IMR-90 (cell line): ENCODE results near the gene NOP9. TPM values are rescaled to one million over a fixed set of nuclear protein-coding genes. Genes with fewer than 3 reads are reported as not detected.

Source experiments
- ATAC-seq: fragments of 200-7000 bp; cut with Tn5 transposase; 2 replicates; pipeline ENCODE4 v1.9.1; 2020; ENCODE audit warnings: low read depth, mild to moderate bottlenecking, moderate library complexity
- BruUV-seq: library from RNA; stranded (reverse); fragments of 400-500 nt; replicated peaks from 2 replicates; lab custom pipeline; 2021; lab: Mats Ljungman, UMichigan
- CTCF ChIA-PET: fragments of 300-600 bp; formaldehyde crosslinking; extraction: SDS; loops from one replicate; lab custom pipeline; 2021; ENCODE audit warnings: antibody characterized with exemption; lab: Yijun Ruan, JAX
- POLR2A ChIA-PET: fragments of 300-600 bp; sonication (Branson Sonifier 250); formaldehyde crosslinking; loops from one replicate; lab custom pipeline; 2022; ENCODE audit warnings: antibody characterized with exemption; ENCODE audit not compliant: unreplicated experiment; lab: Charles Lee
- DNase-seq: peaks from one replicate; pipeline ENCODE4 v3.0.0; 2013
- H2AFZ ChIP-seq: replicated peaks from 2 replicates; pipeline ENCODE3; 2013; ENCODE audit warnings: low read length, mild to moderate bottlenecking; ENCODE audit not compliant: poor library complexity
- H2AK5ac ChIP-seq: 2 replicates; pipeline ENCODE4 v1.6.1; 2013; ENCODE audit warnings: low read depth, low read length, inconsistent platforms
- H2AK9ac ChIP-seq: replicated peaks from 2 replicates; pipeline ENCODE3; 2013; ENCODE audit warnings: mild to moderate bottlenecking, low read depth, low read length, moderate library complexity; ENCODE audit not compliant: poor library complexity
- H2BK120ac ChIP-seq: 2 replicates; pipeline ENCODE4 v1.6.1; 2013; ENCODE audit warnings: low read depth, low read length, inconsistent platforms
- H2BK15ac ChIP-seq: 3 replicates; pipeline ENCODE4 v1.6.1; 2013; ENCODE audit warnings: low read depth, low read length, inconsistent platforms
- H2BK20ac ChIP-seq: 2 replicates; pipeline ENCODE4 v1.6.1; 2013; ENCODE audit warnings: low read depth, mild to moderate bottlenecking, inconsistent platforms, low read length, moderate library complexity
- H2BK5ac ChIP-seq: 2 replicates; pipeline ENCODE4 v1.6.1; 2013; ENCODE audit warnings: mild to moderate bottlenecking, low read depth, low read length, inconsistent platforms; ENCODE audit not compliant: poor library complexity, severe bottlenecking
- H3K14ac ChIP-seq: replicated peaks from 2 replicates; pipeline ENCODE4 v1.6.1; 2013; ENCODE audit warnings: low read depth, low read length, inconsistent platforms
- H3K18ac ChIP-seq: 2 replicates; pipeline ENCODE4 v1.6.1; 2013; ENCODE audit warnings: low read depth, low read length, control low read depth
- H3K23ac ChIP-seq: 2 replicates; pipeline ENCODE4 v1.6.1; 2013; ENCODE audit warnings: low read depth, low read length, inconsistent platforms
- H3K27ac ChIP-seq: 2 replicates; pipeline ENCODE4 v1.5.1; 2013; ENCODE audit warnings: mild to moderate bottlenecking, control low read depth, low read length; ENCODE audit not compliant: insufficient read depth
- H3K27me3 ChIP-seq: 2 replicates; pipeline ENCODE4 v1.6.1; 2013; ENCODE audit warnings: low read length; ENCODE audit not compliant: control insufficient read depth, insufficient read depth
- H3K36me3 ChIP-seq: 2 replicates; pipeline ENCODE4 v1.6.1; 2013; ENCODE audit warnings: low read length, mixed read lengths; ENCODE audit not compliant: control insufficient read depth, insufficient read depth
- H3K4ac ChIP-seq: 2 replicates; pipeline ENCODE4 v1.6.1; 2013; ENCODE audit warnings: low read depth, low read length, inconsistent platforms
- H3K4me1 ChIP-seq: 2 replicates; pipeline ENCODE4 v1.6.1; 2013; ENCODE audit warnings: low read length, mixed read lengths; ENCODE audit not compliant: control insufficient read depth, insufficient read depth
- H3K4me2 ChIP-seq: 2 replicates; pipeline ENCODE4 v1.6.1; 2013; ENCODE audit warnings: low read depth, mild to moderate bottlenecking, control low read depth, low read length, moderate library complexity
- H3K4me3 ChIP-seq: 2 replicates; pipeline ENCODE4 v1.5.1; 2013; ENCODE audit warnings: low read depth, mild to moderate bottlenecking, control low read depth, low read length, moderate library complexity; ENCODE audit not compliant: insufficient read depth
- H3K56ac ChIP-seq: 2 replicates; pipeline ENCODE4 v1.6.1; 2013; ENCODE audit warnings: low read length, inconsistent platforms; ENCODE audit not compliant: insufficient read depth; ENCODE audit errors: extremely low read depth
- H3K79me1 ChIP-seq, 2 experiments: 2 replicates each; pipeline ENCODE4 v1.6.1; 2013; ENCODE audit warnings: low read length in 2 of 2, inconsistent platforms in 1 of 2, low read depth in 1 of 2
- H3K9ac ChIP-seq: 2 replicates; pipeline ENCODE4 v1.6.1; 2013; ENCODE audit warnings: low read depth, low read length, control low read depth
- H3K9me1 ChIP-seq: 2 replicates; pipeline ENCODE4 v1.6.1; 2013; ENCODE audit warnings: low read length, inconsistent platforms; ENCODE audit not compliant: insufficient read depth
- H3K9me3 ChIP-seq: 2 replicates; pipeline ENCODE4 v1.6.1; 2013; ENCODE audit warnings: low read length; ENCODE audit not compliant: control insufficient read depth, insufficient read depth
- H4K20me1 ChIP-seq: 2 replicates; pipeline ENCODE4 v1.6.1; 2013; ENCODE audit warnings: low read length, inconsistent platforms; ENCODE audit not compliant: insufficient read depth
- H4K5ac ChIP-seq: 2 replicates; pipeline ENCODE4 v1.6.1; 2013; ENCODE audit warnings: mild to moderate bottlenecking, low read depth, low read length, control low read depth
- H4K8ac ChIP-seq, 2 experiments: 2 replicates each; pipeline ENCODE4 v1.6.1; 2013; ENCODE audit warnings: low read depth in 2 of 2, low read length in 2 of 2, control low read depth in 1 of 2, inconsistent platforms in 1 of 2
- H4K91ac ChIP-seq: 2 replicates; pipeline ENCODE4 v1.6.1; 2013; ENCODE audit warnings: low read depth, low read length, inconsistent platforms; ENCODE audit not compliant: insufficient read depth
- CEBPB ChIP-seq: IDR thresholded peaks from 2 replicates; pipeline ENCODE4 v1.6.1; 2012; ENCODE audit warnings: low read depth, low read length, improper control_type of control experiment
- FOS ChIP-seq: fragments of 150-350 bp; IDR thresholded peaks from 2 replicates; pipeline ENCODE4 v1.6.1; 2016; ENCODE audit warnings: low read depth, low read length
- MAZ ChIP-seq: IDR thresholded peaks from 2 replicates; pipeline ENCODE4 v1.6.1; 2012; ENCODE audit warnings: low read depth, mild to moderate bottlenecking, low read length, improper control_type of control experiment, moderate library complexity, borderline replicate concordance
- MXI1 ChIP-seq: IDR thresholded peaks from 2 replicates; pipeline ENCODE4 v1.6.1; 2012; ENCODE audit warnings: low read depth, mild to moderate bottlenecking, low read length, moderate library complexity, borderline replicate concordance
- RCOR1 ChIP-seq: IDR thresholded peaks from 2 replicates; pipeline ENCODE4 v1.6.1; 2012; ENCODE audit warnings: mild to moderate bottlenecking, low read length, improper control_type of control experiment; ENCODE audit not compliant: insufficient replicate concordance
- RFX5 ChIP-seq: IDR thresholded peaks from 2 replicates; pipeline ENCODE4 v1.8.0; 2012; ENCODE audit warnings: low read depth, mild to moderate bottlenecking, low read length, moderate library complexity
- SMC3 ChIP-seq: fragments of 150-350 bp; IDR thresholded peaks from 2 replicates; pipeline ENCODE4 v1.6.1; 2016; ENCODE audit warnings: low read depth, mild to moderate bottlenecking, antibody characterized with exemption, low read length, moderate library complexity
- WGBS, 2 experiments: methylation state at CpG; one replicate each; pipeline versions ENCODE4 v1.1.5 to v1.1.7; 2013; ENCODE audit warnings: missing lambda C conversion rate in 2 of 2; ENCODE audit not compliant: insufficient read length in 1 of 2; ENCODE audit errors: extremely low coverage in 2 of 2; 5-methylcytosine and 5-hydroxymethylcytosine counted together
- dilution Hi-C: fragments of 300-500 bp; cut with HindIII; formaldehyde crosslinking; loops from one replicate; pipeline ENCODE4 v1.14.3; 2018; ENCODE audit warnings: low sequenced_read_pairs; ENCODE audit not compliant: unreplicated experiment
- in situ Hi-C: fragments of 300-500 bp; cut with MboI; formaldehyde crosslinking; loops from 3 replicates; pipeline ENCODE4 v1.14.3; 2019; ENCODE audit warnings: low sequenced_read_pairs, inconsistent platforms, mixed read lengths
- intact Hi-C: fragments of 100-400 bp; cut with micrococcal nuclease; formaldehyde crosslinking; loops from 2 replicates; pipeline ENCODE4 v1.10.0; 2022
- polyA plus RNA-seq, 3 experiments: library from polyadenylated mRNA; depleted of rRNA; stranded (reverse); fragments of >200 nt; gene quantifications; 2 replicates each; pipeline ENCODE4 v1.2.3, GENCODE V29; 2012; ENCODE audit warnings: low replicate concordance in 1 of 3
- total RNA-seq: library from RNA; depleted of rRNA; stranded (reverse); fragments of >200 nt; gene quantifications from 2 replicates; pipeline ENCODE4 v1.2.3, GENCODE V29; 2012

NOP9 gene
- total and polyA plus RNA-seq, 2 of the 4 experiments (the other 2 are of a cell fraction), result 11.8 to 25.8 TPM

GRCh38 chr14:24262821-24263733, 36.6 kb upstream of the NOP9 start, which contains the start of gene TGM1:
Gene TGM1 (minus strand): TSS chr14:24263177. CDS start chr14:24262352, 825 bp downstream.
- no peak for DNase-seq
- WGBS, 2 experiments, result 81% methylated on average over 8 of the region's 14 CpGs; no CpG with 5 or more reads in 1 of the 2 experiments

More at GRCh38 chr14:24262821-24263733, 36.6 kb upstream of the NOP9 start, which contains the start of gene TGM1:
- Histone ChIP-seq H3K4me3 (no peak within 1 kb of the TSS), H3K9me1 (peaks cover 16% of the 10 kb centered on the region; the same call in 1 of the 2 replicates), H2BK20ac (no peak within 1 kb of the TSS), H3K9ac (no peak within 1 kb of the TSS), H3K4me1 (peaks cover 8% of the 10 kb centered on the region), H4K20me1 (no peaks in the 10 kb centered on the region), H3K18ac (no peak within 1 kb of the TSS), H3K36me3 (peaks cover 21% of the 10 kb centered on the region), H2AK9ac (peak within 1 kb of the TSS; percentile 55), H3K27ac (no peak within 1 kb of the TSS), H2BK120ac (no peak within 1 kb of the TSS), H2BK5ac (no peak within 1 kb of the TSS), H3K27me3 (no peaks in the 10 kb centered on the region), H4K91ac (no peak within 1 kb of the TSS), H4K8ac (no peak within 1 kb of the TSS), H3K9me3 (no peaks in the 10 kb centered on the region), H3K23ac (no peak within 1 kb of the TSS), H4K5ac (no peak within 1 kb of the TSS), H2AFZ (peak within 1 kb of the TSS; percentile 17), H3K56ac (no peak within 1 kb of the TSS), H3K14ac (no peak within 1 kb of the TSS), H3K4me2 (no peak within 1 kb of the TSS), H2AK5ac (no peak within 1 kb of the TSS), H2BK15ac (no peak within 1 kb of the TSS), H3K79me1 (peaks cover 0 to 2% of the 10 kb centered on the region in 2 experiments; a peak in 1 of 4 replicates), H3K4ac (no peak within 1 kb of the TSS)
- dilution Hi-C loops, result no loop called here
- TF ChIP-seq RFX5, result no peak
- TF ChIP-seq MAZ, result no peak
- TF ChIP-seq CEBPB, result no peak
- no peak for TF ChIP-seq RCOR1
- TF ChIP-seq FOS, result no peak
- no peak for TF ChIP-seq MXI1
- TF ChIP-seq SMC3, result no peak
- intact Hi-C loops, result no loop called here
- ATAC-seq, result no peak
- ChIA-PET CTCF (interaction anchor here (1.5 kb wide), 1 partner anchor 8 kb away, joined by 3 read pairs; no protein-coding TSS in a partner anchor), POLR2A (no interaction called here)
- in situ Hi-C loops, result no loop called here
- BruUV-seq, result no TSS peak
